Panc1 (cell line): Measurements from ENCODE around the gene PLA1A.

Source experiments
- POLR2AphosphoS5 ChIP-seq: IDR thresholded peaks from 2 replicates; pipeline ENCODE4 v1.6.1; 2012; ENCODE audit warnings: mild to moderate bottlenecking, low read depth, low read length, moderate library complexity
- TF ChIP-seq, protein P1 (sequence below): fragments of 450-650 bp; IDR thresholded peaks from 2 replicates; pipeline ENCODE4 v1.5.1; 2017; ENCODE audit warnings: mild to moderate bottlenecking
- TF ChIP-seq, protein P2 (sequence below), 2 experiments: IDR thresholded peaks; 2 replicates each; pipeline ENCODE4 v1.6.1; 2011 to 2012; ENCODE audit warnings: low read depth in 2 of 2, control low read depth in 1 of 2, low read length in 1 of 2, mild to moderate bottlenecking in 1 of 2, moderate library complexity in 1 of 2; ENCODE audit not compliant: insufficient read depth in 1 of 2

DNA sequence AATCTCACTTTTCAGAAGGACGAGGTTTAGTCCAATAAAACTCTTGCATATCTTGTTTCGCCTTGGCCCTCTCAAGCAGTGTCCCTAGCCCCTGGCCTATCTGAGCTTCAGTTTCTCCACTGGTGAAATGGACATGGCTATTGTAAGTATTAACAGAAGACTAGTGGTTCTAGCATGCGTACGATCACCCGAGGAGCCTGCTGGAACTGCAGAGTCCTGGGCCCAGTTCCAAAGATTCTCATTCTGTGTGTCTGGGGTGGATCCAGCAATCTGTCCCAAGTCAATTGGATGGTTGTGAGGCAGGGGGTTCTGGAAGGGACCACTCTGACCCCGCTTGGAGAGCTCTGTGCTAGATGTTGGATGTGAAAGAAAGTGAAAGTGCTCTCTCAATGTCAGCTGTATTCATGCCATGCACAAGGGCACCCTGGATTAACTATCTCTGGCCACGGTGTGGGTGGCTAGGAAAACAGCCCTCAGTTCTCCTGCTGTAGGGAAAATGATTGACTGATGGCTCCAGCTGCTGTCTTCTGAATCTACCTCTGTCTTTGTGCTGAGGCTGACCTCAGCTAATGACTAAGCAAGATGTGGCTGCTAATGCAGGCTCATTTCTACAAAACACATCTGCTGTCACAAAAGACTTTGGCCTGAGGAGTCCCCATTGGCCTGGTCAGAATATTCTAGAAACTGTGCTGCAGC lies 1.9 kb upstream of the PLA1A start:
- TF ChIP-seq, protein P1, sequence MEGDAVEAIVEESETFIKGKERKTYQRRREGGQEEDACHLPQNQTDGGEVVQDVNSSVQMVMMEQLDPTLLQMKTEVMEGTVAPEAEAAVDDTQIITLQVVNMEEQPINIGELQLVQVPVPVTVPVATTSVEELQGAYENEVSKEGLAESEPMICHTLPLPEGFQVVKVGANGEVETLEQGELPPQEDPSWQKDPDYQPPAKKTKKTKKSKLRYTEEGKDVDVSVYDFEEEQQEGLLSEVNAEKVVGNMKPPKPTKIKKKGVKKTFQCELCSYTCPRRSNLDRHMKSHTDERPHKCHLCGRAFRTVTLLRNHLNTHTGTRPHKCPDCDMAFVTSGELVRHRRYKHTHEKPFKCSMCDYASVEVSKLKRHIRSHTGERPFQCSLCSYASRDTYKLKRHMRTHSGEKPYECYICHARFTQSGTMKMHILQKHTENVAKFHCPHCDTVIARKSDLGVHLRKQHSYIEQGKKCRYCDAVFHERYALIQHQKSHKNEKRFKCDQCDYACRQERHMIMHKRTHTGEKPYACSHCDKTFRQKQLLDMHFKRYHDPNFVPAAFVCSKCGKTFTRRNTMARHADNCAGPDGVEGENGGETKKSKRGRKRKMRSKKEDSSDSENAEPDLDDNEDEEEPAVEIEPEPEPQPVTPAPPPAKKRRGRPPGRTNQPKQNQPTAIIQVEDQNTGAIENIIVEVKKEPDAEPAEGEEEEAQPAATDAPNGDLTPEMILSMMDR = no peak
- TF ChIP-seq, protein P2, sequence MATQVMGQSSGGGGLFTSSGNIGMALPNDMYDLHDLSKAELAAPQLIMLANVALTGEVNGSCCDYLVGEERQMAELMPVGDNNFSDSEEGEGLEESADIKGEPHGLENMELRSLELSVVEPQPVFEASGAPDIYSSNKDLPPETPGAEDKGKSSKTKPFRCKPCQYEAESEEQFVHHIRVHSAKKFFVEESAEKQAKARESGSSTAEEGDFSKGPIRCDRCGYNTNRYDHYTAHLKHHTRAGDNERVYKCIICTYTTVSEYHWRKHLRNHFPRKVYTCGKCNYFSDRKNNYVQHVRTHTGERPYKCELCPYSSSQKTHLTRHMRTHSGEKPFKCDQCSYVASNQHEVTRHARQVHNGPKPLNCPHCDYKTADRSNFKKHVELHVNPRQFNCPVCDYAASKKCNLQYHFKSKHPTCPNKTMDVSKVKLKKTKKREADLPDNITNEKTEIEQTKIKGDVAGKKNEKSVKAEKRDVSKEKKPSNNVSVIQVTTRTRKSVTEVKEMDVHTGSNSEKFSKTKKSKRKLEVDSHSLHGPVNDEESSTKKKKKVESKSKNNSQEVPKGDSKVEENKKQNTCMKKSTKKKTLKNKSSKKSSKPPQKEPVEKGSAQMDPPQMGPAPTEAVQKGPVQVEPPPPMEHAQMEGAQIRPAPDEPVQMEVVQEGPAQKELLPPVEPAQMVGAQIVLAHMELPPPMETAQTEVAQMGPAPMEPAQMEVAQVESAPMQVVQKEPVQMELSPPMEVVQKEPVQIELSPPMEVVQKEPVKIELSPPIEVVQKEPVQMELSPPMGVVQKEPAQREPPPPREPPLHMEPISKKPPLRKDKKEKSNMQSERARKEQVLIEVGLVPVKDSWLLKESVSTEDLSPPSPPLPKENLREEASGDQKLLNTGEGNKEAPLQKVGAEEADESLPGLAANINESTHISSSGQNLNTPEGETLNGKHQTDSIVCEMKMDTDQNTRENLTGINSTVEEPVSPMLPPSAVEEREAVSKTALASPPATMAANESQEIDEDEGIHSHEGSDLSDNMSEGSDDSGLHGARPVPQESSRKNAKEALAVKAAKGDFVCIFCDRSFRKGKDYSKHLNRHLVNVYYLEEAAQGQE (IDR thresholded peaks at IDR 0.05; ENCODE audit: insufficient read depth in 1 of 2, low read depth in 2 of 2, low read length in 1 of 2) = no peak
- no peak for TF ChIP-seq POLR2AphosphoS5
